Activated naive CD4-positive, alpha-beta T cell treated with anti-CD3 and anti-CD28 coated beads for 36 hours (primary cell): Measurements from ENCODE around the gene NTN5. TPM values are rescaled to one million over a fixed set of nuclear protein-coding genes. Genes with fewer than 3 reads are reported as not detected.
"Not testable (repeated sequence)": the region's sequence is repeated elsewhere in the genome, so short reads cannot be mapped to it uniquely, and the experiment has no call there.

Experiments
- CTCF ChIA-PET: fragments of 350-600 bp; sonication (Branson Sonifier 250); formaldehyde crosslinking; loops from one replicate; lab custom pipeline; 2021; ENCODE audit warnings: antibody characterized with exemption; lab: Charles Lee
- DNase-seq: peaks from one replicate; pipeline ENCODE4 v3.0.0-alpha.2; 2020
- H3K27ac Mint-ChIP-seq: one replicate; pipeline ENCODE4 v1.8.0; 2021; ENCODE audit warnings: mild to moderate bottlenecking, mixed read lengths
- H3K27me3 Mint-ChIP-seq: one replicate; pipeline ENCODE4 v1.8.0; 2021; ENCODE audit warnings: low read depth, mixed read lengths
- H3K36me3 Mint-ChIP-seq: one replicate; pipeline ENCODE4 v1.8.0; 2021; ENCODE audit warnings: low read depth, mixed read lengths
- H3K4me1 Mint-ChIP-seq: one replicate; pipeline ENCODE4 v1.8.0; 2021; ENCODE audit warnings: low read depth, mixed read lengths
- H3K4me3 Mint-ChIP-seq: one replicate; pipeline ENCODE4 v1.8.0; 2021; ENCODE audit warnings: mild to moderate bottlenecking, moderate library complexity, mixed read lengths
- H3K9me3 Mint-ChIP-seq: one replicate; pipeline ENCODE4 v1.8.0; 2021; ENCODE audit warnings: mixed read lengths
- intact Hi-C: fragments of 100-400 bp; cut with micrococcal nuclease; formaldehyde crosslinking; loops from one replicate; pipeline ENCODE4 v1.15.1; 2023
- total RNA-seq, 2 experiments: library from RNA; stranded (reverse); gene quantifications; one replicate each; pipeline ENCODE4 v1.2.3, GENCODE V29; 2021

NTN5 gene
- total RNA-seq, 2 experiments from 2014 or later: 0.17 TPM; not detected in 1

DNA sequence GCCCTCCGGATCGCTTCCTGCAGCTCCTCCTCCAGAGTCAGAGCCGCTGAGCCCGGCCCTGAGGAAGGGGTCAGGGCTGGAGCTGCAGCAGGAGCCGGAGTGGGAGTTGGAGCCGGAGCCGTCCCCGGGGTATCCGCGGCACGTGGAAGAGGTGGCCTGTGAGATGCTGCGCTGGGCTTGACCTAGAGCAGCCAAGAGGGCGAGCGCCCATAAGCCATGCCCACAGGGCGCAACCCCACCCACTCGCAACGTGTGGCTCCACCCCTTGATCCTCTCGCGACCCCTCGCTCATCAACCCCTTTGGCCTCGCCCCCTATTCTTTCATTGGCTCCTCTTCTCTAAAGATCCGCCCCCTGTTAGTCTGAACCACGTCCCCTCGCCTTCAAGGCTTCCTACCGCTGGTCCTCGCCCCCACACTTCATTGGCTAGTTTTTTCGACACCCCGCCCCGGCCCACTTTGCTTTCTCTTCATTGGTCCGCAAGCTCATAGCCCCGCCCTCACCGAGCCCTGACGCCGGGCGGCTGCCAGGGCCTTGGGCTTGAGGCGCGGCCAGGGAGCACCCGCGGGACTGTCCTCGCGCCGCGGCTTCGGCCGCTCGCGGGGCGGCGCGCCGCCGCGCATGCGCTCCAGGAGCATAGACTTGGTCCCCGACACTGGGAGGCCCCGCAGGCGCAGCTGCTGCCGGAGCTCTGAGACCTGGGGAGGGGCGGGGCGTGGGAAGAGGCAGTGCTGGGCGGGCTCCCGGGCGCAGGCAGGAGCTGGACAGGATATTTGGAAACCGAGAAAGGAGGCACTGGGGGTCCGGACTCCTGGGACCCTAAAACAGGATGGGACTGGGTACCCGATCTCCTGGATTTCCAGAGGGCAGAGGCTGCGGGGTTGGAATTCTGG is 41.3 kb upstream of the NTN5 start:
- peaks cover 11% of the 10 kb centered on the region for H3K4me1 Mint-ChIP-seq
- CTCF ChIA-PET: interaction anchor here (0.6 to 2.9 kb wide), 3 partner anchors 39 to 128 kb away, joined by 3 to 13 read pairs (median 5); no protein-coding TSS in a partner anchor

DNA sequence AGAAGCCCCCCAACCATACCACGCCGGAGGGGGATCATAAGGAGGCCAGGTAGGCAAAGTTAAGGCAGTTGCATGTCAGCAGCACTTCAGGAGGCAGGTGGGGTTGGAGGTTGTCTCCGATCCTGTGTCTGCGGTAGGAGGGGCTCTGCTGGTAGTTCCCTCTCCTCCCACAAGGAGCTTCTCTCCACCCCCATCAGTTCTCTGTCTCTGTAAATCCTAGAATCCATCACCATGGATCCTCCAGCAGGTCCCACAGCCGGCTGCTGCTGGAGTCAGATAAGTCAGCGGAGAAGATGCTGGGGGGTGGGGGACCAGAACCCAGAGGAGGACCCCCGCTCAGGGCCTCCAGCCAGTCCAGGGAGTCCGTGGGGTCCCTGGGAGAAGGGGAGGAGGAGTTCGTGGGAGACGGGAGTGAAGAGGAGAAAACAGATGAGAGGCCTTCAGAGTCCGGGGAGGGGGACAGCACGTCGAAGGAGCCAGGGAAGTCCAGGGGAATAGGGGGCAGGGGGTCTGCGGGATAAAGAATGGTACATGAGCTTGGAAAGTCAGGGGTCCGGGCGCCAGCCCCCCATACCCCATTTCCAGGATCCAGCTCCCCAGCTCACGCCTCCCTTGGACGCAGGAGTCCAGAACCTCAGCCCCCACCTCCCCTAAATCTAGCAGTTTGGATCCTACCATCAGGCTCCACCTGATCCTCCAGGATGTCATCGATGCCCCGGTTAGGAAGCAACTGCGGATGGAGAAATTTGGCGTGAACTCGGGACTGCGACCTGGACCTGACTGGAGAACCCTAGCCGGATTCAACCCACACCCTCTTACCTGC is 40.4 kb upstream of the NTN5 start:
- Mint-ChIP-seq H3K27ac (no peak overlapping the region), H3K9me3 (peaks cover 4% of the 10 kb centered on the region), H3K27me3 (no peaks in the 10 kb centered on the region), H3K36me3 (peaks cover 3% of the 10 kb centered on the region), H3K4me3 (peak overlapping the region; percentile 86), H3K4me1 (peaks cover 11% of the 10 kb centered on the region)
- CTCF ChIA-PET: interaction anchor here (1.0 to 2.9 kb wide), 3 partner anchors 32 to 129 kb away, joined by 3 to 13 read pairs (median 5); no protein-coding TSS in a partner anchor
- DNase-seq: no peak
- intact Hi-C loops: no loop called here

More for the DNA sequence above, 41.3 kb upstream of the NTN5 start:
- no peaks in the 10 kb centered on the region for H3K27me3 Mint-ChIP-seq
- peak overlapping the region; percentile 86 for H3K4me3 Mint-ChIP-seq
- H3K9me3 Mint-ChIP-seq: peaks cover 4% of the 10 kb centered on the region
- intact Hi-C loops: loop anchor here (1.0 to 2.0 kb wide), 7 partner anchors 24 to 279 kb away; partner anchors contain the start of genes CA11, CYTH2, DBP and GYS1
- peak; percentile 99 for DNase-seq
- H3K27ac Mint-ChIP-seq: peak overlapping the region; percentile 58
- H3K36me3 Mint-ChIP-seq: peaks cover 3% of the 10 kb centered on the region

DNA sequence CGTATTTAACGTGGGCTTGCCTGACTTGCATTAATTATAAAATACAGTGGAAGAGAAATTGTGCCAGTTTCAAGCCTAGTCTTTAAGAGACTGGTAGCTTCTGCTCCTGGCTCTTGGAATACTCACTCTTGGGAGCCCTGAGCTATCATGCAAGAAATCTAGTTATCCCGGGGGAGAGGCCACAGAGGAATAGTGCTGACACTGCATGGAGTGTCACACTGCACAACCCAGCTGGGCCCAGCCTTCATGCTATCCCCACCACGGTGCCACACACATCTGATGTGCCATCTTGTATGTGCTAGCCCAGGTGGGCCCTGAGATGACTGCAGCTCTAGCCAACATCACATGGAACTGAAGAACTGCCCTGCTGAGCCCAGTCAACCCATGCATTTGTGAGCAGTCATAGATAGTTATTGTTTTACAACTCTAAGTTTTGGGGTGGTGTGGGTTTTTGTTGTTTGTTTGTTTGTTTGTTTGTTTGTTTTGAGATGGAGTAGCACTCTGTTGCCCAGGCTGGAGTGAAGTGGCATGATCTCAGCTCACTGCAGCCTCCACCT is 38.4 kb upstream of the NTN5 start:
- Mint-ChIP-seq H3K27me3 (no peaks in the 10 kb centered on the region), H3K9me3 (peaks cover 4% of the 10 kb centered on the region), H3K4me1 (peaks cover 11% of the 10 kb centered on the region), H3K36me3 (peaks cover 3% of the 10 kb centered on the region), H3K4me3 (no peak overlapping the region), H3K27ac (no peak overlapping the region)
- CTCF ChIA-PET: no interaction called here
- intact Hi-C loops: no loop called here
- no peak for DNase-seq

DNA sequence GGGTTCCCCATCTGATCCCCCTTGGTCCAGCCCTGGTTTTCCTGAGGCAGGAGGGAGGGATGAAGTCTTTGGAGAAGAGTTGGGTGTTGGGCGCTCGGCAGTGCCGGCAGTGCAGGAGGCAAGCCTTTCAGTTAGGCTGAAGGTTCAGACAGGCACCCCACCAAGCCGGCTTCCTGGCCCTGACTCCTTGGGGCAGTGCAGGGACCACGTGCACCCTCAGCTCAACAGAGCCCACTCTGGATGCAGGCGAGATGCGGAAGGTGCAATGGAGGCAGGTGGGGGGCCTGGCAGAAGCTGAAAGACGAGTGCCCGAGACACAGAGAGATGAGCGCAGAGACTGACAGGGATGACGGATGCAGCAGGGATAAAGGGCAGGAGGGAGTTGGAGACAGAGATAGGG is 35.7 kb upstream of the NTN5 start:
- no peaks in the 10 kb centered on the region for H3K27me3 Mint-ChIP-seq
- no peak overlapping the region for H3K27ac Mint-ChIP-seq
- DNase-seq: no peak
- no peak overlapping the region for H3K4me3 Mint-ChIP-seq
- H3K9me3 Mint-ChIP-seq: peaks cover 4% of the 10 kb centered on the region
- peaks cover 8% of the 10 kb centered on the region for H3K36me3 Mint-ChIP-seq
- intact Hi-C loops: no loop called here
- CTCF ChIA-PET: no interaction called here
- H3K4me1 Mint-ChIP-seq: peaks cover 4% of the 10 kb centered on the region

DNA sequence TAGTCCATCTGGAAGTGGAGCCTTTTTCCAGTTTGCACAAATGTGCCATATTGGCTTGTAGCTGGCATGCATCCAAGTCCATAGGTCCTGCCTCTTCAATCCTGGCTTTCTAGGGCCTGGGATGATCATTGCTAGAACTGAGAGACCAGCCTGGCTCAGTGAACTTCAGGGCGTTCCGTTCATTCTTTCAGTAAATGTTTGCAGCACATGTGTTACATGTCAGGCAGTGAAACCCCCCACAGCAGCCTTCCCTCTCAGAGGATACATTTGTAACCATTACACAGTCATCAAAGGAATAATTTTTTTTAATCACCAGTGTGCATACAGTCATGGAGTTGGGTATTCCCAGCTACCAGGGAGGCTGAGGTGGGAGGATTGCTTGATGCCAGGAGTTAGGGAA is 32.6 kb upstream of the NTN5 start:
- CTCF ChIA-PET: no interaction called here
- no peaks in the 10 kb centered on the region for H3K4me1 Mint-ChIP-seq
- no peaks in the 10 kb centered on the region for H3K27me3 Mint-ChIP-seq
- no peaks in the 10 kb centered on the region for H3K9me3 Mint-ChIP-seq
- no peak overlapping the region for H3K27ac Mint-ChIP-seq
- peaks cover 6% of the 10 kb centered on the region for H3K36me3 Mint-ChIP-seq
- intact Hi-C loops: no loop called here
- no peak for DNase-seq
- H3K4me3 Mint-ChIP-seq: no peak overlapping the region

DNA sequence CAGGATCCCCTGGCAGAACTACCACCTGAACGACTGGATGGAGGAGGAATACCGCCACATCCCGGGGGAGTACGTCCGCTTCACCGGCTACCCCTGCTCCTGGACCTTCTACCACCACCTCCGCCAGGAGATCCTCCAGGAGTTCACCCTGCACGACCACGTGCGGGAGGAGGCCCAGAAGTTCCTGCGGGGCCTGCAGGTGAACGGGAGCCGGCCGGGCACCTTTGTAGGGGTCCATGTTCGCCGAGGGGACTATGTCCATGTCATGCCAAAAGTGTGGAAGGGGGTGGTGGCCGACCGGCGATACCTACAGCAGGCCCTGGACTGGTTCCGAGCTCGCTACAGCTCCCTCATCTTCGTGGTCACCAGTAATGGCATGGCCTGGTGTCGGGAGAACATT is 30.5 kb upstream of the NTN5 start:
- H3K36me3 Mint-ChIP-seq: peaks cover 6% of the 10 kb centered on the region
- peaks cover 2% of the 10 kb centered on the region for H3K27me3 Mint-ChIP-seq
- no peaks in the 10 kb centered on the region for H3K9me3 Mint-ChIP-seq
- CTCF ChIA-PET: no interaction called here
- no peak for DNase-seq
- H3K27ac Mint-ChIP-seq: no peak overlapping the region
- H3K4me1 Mint-ChIP-seq: no peaks in the 10 kb centered on the region
- intact Hi-C loops: no loop called here
- H3K4me3 Mint-ChIP-seq: no peak overlapping the region

DNA sequence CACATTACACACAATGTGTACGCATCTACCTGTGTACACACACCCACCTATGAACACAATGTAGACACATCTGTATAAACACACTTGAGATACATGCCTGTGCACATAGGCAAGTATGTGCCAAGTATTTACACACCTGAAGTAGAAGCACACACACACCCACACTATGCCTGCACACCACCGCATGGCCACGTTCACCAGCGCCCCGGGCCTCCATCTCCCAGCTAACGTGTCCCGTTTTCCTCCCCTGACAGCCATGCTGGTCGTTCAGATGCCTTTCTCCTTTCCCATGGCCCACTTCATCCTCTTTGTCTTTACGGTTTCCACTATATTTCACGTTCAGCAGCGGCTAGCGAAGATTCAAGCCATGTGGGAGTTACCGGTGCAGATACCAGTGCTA is 29.9 kb upstream of the NTN5 start:
- Mint-ChIP-seq H3K36me3 (peaks cover 6% of the 10 kb centered on the region), H3K4me3 (no peak overlapping the region), H3K27ac (no peak overlapping the region), H3K9me3 (no peaks in the 10 kb centered on the region), H3K27me3 (peaks cover 5% of the 10 kb centered on the region), H3K4me1 (peaks cover 3% of the 10 kb centered on the region)
- no peak for DNase-seq
- intact Hi-C loops: no loop called here
- CTCF ChIA-PET: no interaction called here

DNA sequence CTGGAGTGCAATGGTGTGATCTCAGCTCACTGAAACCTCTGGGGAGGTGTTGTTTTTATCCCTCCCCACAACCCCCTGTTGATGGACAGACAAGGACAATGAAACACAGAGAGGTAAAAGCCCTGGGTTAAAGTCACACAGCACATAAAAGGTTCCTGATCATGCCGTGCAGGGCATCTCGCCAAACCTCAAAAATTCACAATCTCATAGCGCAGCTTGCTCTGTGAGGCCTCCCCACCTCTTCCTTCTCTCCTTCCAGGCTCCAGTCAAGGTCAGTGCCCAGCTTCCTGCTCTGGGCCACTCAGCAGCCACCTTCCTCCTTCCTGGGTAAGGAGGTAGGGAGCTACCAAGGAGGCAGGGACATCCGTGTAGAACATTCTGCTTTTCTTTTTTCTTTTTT is 25.2 kb upstream of the NTN5 start:
- intact Hi-C loops: no loop called here
- no peak for DNase-seq
- Mint-ChIP-seq H3K4me1 (peaks cover 15% of the 10 kb centered on the region), H3K36me3 (peaks cover 2% of the 10 kb centered on the region), H3K4me3 (no peak overlapping the region), H3K27ac (no peak overlapping the region), H3K9me3 (no peaks in the 10 kb centered on the region), H3K27me3 (peaks cover 15% of the 10 kb centered on the region)
- CTCF ChIA-PET: interaction anchor here (0.6 kb wide), 1 partner anchor 273 kb away, joined by 6 read pairs; no protein-coding TSS in a partner anchor

DNA sequence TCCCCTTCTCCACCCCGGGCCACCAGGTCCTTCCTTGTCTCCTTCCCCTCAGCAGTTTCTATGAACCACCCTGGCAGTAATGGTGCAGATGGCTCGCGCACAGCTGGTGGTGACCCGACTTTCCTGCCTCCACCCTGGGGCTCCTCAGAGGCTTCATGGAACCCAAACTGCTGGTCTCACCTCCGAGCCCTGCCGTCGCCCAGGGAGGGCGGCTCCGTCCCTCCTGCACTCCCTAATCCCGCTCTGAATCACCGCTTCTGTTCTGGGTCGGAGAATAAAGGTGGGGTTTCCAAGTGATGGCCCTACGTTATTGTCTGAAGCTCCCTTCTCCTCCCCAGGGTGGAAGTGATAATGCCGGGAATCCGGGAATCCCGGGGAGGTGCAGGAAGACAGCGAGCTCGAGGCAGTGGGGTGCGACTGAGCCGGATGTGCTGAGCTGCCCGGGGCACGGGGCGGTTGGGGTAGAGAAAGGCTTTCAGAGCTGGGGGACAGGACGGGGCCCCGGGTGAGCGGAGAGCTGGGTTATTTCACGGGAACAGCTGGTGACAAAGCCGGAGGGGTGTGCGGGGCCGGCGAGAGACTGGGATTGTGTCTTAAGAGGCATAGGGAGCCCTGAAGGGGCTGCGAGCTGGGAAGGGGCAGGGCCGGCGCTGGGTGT is 23.7 kb upstream of the NTN5 start:
- no peaks in the 10 kb centered on the region for H3K9me3 Mint-ChIP-seq
- H3K4me1 Mint-ChIP-seq: peaks cover 15% of the 10 kb centered on the region
- DNase-seq: peak; percentile 22
- H3K36me3 Mint-ChIP-seq: no peaks in the 10 kb centered on the region
- peak overlapping the region; percentile 57 for H3K4me3 Mint-ChIP-seq
- CTCF ChIA-PET: interaction anchor here (1.0 to 1.5 kb wide), 5 partner anchors 21 to 297 kb away, joined by 3 to 6 read pairs (median 5); partner anchors contain the start of genes CA11 and RUVBL2
- no peak overlapping the region for H3K27ac Mint-ChIP-seq
- intact Hi-C loops: no loop called here
- peaks cover 15% of the 10 kb centered on the region for H3K27me3 Mint-ChIP-seq

DNA sequence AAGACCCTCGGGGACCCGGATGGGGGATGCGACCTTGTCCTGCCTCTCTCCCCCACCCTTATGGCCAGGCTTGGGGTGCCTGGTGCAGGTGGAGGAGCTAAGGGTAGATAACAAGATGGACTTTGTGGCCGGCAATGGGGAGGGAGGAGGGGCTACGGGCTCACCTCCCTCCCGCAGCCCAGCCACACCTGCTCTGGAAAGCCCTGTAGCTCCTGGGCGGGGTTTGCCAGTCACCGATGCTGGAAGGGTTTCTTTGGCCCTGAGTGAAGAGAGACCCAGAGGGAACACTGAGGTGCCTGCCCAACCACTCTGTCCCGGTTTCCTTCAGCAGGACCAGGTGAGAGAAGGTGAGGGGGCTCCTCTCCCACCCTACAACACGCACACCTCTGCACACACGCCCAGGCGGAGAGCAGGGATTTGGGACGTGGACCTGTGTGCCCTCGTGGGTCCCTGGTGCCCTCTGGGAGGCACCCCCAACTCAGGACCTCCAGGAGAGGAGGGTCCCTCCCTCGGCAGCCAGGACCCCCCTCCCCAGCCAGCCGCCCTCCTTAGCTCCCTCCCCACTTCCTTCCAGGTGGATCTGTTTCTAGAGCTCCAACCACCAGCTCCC is 23.0 kb upstream of the NTN5 start, which contains the start of gene FUT2:
Gene FUT2 (plus strand): TSS at position 229 of the 610 bp plus-strand sequence. CDS start 6,986 bp downstream, outside the sequence.
- intact Hi-C loops: no loop called here
- Mint-ChIP-seq H3K36me3 (no peaks in the 10 kb centered on the region), H3K9me3 (no peaks in the 10 kb centered on the region), H3K4me3 (peak within 1 kb of the TSS; percentile 57), H3K27me3 (peaks cover 15% of the 10 kb centered on the region), H3K4me1 (peaks cover 15% of the 10 kb centered on the region), H3K27ac (no peak within 1 kb of the TSS)
- no peak for DNase-seq
- CTCF ChIA-PET: interaction anchor here (1.0 to 1.5 kb wide), 5 partner anchors 20 to 298 kb away, joined by 3 to 6 read pairs (median 5); partner anchors contain the start of genes CA11 and RUVBL2

DNA sequence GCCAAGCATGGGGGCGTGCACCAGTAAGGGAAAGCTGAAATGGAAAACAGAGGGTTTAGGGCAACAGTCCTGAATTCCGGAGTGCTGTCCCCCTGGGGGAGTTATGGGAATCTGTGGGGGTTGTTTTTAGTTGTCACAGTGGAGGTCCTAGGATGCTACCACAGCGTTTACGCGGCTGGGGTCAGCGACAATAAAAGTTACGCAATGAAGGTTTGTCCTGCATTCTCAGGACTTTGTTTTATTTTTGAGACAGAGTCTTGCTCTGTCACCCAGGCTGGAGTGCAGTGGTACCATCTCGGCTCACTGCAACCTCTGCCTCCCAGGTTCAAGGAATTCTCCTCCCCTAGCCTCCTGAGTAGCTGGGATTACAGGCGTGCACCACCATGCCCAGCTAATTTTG is 20.8 kb upstream of the NTN5 start:
- Mint-ChIP-seq H3K27me3 (peaks cover 14% of the 10 kb centered on the region), H3K4me1 (peaks cover 15% of the 10 kb centered on the region)
- intact Hi-C loops, H3K9me3 Mint-ChIP-seq, DNase-seq, H3K36me3 Mint-ChIP-seq, H3K4me3 Mint-ChIP-seq, H3K27ac Mint-ChIP-seq: not testable (repeated sequence)
- CTCF ChIA-PET: interaction anchor here (2.4 kb wide), 1 partner anchor 18 kb away, joined by 9 read pairs; no protein-coding TSS in a partner anchor
